Skin of body (tissue), 2 donors: Measurements from ENCODE around the gene LINGO1. TPM values are rescaled to one million over a fixed set of nuclear protein-coding genes. Genes with fewer than 3 reads are reported as not detected.
A peak's percentile ranks its signal among the peaks of the same experiment; 100 is the strongest.

Experiments
- DNase-seq: peaks from one replicate; lab custom pipeline; 2025; lab: John Stamatoyannopoulos, UW
- total RNA-seq: library from RNA; depleted of rRNA; stranded (reverse); fragments of >200 nt; gene quantifications from one replicate; pipeline ENCODE4 v1.2.3, GENCODE V29; 2014

LINGO1 gene, protein sequence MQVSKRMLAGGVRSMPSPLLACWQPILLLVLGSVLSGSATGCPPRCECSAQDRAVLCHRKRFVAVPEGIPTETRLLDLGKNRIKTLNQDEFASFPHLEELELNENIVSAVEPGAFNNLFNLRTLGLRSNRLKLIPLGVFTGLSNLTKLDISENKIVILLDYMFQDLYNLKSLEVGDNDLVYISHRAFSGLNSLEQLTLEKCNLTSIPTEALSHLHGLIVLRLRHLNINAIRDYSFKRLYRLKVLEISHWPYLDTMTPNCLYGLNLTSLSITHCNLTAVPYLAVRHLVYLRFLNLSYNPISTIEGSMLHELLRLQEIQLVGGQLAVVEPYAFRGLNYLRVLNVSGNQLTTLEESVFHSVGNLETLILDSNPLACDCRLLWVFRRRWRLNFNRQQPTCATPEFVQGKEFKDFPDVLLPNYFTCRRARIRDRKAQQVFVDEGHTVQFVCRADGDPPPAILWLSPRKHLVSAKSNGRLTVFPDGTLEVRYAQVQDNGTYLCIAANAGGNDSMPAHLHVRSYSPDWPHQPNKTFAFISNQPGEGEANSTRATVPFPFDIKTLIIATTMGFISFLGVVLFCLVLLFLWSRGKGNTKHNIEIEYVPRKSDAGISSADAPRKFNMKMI
- 4.6 TPM for total RNA-seq

DNA sequence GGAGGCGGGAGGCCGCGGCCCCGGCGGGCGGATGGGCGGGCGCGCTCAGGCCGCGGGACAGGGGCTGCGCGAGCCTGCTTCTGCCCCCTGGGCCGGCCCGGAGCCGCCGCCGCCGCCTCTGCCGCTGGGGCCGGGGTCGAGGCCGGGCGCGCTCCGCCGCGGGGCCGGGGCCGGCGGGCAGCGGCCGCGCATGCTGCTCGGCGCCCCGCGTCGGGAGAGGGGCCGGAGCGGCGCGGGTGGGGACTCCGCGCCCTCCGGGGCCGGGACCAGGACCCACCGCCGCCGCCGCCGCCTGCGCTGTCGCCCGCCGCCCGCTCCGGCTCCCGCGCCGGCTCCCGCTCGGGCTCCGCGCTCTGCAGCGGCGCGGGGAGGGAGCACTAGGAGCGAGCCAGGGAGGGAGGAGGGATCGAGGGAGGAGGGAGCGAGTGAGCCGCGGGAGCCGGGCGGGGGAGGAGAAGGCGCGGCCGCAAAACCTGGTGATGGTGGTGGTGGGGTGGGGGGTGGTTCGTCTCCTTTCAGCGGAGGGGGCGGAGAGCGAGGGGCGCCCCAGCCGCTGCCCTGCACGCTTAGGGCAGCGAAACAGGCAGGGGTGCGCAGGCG, at the start of gene LINGO1:
TSS of gene LINGO1 (minus strand) at position 379 of the 600 bp plus-strand sequence. CDS start 597 bp downstream, outside the sequence.
- peak; percentile 53 for DNase-seq

DNA sequence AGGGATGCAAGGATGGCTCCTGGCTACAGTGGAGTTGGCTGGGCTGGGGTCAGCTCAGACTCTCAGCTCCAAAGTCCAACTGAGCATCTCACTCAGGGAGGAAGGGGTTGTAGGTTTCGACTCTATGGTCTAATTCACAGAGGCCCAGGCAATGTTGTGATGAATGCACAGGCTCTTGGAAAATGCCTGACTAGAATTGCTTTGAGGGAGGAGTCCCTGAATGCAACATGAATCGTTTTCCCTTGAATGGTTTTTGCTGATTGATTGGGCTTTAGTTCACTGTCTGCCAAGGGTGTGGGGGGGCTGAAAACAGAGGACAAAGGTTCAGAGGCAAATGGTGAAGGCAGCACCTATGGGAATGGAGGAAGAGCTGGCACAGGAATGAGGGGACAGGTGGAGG, 48.6 kb upstream of the LINGO1 start:
- DNase-seq = no peak

DNA sequence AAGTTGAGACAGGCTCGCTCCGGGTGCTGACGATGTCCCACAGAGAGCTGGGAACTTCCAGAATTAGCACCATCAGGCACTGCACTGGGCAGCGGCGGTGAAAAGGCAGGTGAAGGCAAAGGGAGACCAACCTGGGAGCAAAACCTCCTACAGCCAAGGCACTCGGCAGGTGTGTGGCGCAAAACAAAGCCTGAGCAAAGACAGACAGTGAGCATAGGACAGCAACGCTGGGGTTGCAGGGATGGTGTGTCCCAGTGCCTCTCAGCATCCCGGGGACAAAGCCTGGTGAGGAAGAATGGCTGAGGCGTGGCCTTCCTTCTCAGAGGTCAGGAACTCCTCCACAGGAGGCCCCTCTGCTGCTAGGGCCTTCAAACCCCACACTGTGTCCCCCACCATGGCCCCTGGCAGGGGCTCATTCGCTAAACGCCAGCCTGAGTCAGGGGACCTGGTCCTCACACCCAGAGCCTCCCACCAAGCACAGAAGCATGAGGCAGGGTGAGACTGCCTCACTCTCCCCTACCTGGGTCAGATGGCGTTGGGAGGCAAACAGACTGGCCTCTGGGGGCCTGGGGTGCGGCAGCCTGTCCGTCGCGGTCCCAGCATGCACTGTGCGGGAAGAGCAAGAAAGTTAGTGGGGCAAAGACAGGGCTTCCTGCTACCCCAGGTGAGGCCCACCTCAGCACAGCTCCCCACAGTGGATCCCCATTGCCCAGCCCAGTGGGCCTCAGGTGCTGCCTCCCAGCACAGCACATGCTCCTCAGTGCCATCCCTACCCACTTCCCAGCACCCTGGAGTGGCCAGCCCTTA, 44.1 kb upstream of the LINGO1 start:
- DNase-seq = no peak

DNA sequence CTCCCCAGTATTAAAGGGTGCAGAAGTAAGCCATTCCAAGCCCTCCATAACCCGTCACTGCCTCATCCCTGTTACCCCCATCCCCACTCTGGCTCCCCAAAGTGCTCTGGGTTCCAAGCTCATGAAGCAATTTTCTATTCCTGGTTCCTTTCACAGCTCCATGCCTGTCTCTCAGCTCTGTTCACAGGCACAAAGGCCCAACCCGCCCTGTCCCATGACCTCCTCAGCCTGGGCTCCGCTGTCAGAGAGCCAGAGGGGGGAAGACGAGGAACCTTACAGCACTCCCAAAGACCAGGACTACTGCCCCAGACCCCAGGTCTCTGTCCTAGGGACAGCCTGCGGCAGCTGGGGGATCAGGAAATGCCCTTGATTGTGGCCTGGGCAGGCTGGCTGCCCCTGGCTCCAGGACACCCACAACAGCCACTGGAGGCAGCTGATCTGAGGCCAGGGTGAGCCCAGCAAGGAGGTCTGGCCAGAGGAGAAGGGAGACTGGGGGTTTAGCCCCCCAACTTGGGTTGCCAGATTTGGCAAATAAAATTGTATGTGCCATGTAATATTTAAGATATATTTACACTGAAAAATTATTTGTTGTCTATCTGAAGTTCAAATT, 43.2 kb upstream of the LINGO1 start:
- DNase-seq = no peak

DNA sequence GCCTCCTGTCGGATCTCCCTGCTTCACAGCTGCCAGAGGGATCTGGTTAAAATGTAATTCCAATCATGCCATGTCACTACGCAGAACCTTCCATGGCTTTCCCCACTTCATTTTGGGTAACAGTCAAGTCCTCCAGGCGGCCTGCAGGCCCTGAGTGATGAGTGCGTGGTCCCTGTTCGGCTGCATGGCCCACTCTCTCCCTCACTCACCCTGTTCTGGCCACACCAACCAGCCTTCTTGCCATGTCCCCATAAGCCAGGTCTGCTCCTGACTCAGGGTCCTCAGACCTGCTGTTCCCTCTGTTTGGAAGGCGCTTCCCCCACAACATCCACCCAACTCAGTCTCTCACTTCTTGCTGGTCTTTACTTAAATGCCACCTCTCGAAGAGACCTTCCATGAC, 41.6 kb upstream of the LINGO1 start:
- DNase-seq = peak; percentile 20

DNA sequence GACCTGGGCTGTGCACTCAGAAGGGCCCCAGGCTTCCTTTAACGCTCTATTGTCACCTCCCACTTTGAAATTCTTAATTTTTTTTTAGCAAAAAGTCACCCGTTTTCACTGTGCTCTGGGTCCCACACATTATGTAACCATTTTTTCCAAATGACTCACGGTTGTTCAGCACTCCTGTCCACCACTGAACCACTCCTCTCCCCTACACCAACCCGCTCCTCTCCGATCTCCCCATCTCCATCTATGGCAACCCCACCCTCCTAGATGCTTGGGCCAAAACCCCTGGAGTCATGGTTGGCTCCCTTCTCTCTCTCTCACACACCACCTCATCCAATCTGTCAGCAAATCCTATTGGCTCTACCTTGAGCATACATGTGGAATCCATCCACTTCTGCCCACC, 41.2 kb upstream of the LINGO1 start:
- DNase-seq = no peak

DNA sequence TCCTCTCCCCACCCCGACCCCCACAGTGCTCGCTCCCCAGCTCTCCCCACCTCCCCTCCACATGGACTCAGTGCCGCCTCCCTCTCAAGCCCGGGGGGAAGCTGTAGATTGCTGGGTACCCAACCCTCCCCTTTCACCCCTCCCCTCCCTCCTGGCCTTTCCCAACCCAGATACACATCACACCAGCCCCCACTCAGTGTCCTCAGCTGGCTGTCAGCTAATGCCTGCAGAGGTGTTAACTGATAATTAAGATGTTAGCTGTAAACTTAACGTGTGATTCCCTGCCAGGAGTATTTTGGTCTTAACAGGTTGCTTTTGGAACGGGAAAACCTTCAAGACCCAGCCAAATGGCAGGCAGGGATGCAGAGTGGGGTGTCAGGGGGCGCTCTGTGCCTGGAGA, 39.4 kb upstream of the LINGO1 start:
- no peak for DNase-seq

DNA sequence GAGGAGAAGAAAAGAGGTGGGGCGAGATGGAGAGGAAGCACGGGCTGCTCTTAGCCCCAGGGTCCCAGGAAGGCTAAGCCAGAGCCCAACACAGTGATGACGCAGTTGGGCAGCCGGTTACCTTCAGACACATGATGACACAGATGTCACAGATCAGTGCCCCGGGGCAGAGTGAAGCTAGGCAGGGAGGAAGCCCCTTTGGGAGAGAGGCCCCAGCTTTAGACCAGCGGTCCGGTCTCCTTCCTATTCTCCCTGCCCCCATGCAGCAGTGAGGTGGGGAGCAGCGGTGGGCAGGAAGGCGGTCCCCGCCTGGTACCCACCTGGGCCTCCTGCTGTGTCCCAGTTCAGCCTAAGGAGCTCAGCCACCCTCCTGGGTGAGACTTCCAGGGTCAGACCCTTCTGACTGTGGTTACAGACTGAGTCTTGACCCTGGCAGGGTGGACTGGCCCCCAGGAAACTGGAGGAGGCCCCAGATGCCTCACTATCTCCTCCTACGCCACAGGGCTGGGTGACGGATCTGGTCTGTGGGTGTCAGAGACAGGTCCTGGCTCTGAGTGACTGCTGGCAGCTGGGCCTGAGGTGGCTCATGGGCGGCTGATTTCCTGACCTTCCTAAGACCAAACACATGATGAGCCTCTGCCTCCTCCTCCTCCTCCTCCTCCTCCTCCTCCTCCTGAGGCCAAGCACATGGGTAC, 38.8 kb upstream of the LINGO1 start:
- no peak for DNase-seq

DNA sequence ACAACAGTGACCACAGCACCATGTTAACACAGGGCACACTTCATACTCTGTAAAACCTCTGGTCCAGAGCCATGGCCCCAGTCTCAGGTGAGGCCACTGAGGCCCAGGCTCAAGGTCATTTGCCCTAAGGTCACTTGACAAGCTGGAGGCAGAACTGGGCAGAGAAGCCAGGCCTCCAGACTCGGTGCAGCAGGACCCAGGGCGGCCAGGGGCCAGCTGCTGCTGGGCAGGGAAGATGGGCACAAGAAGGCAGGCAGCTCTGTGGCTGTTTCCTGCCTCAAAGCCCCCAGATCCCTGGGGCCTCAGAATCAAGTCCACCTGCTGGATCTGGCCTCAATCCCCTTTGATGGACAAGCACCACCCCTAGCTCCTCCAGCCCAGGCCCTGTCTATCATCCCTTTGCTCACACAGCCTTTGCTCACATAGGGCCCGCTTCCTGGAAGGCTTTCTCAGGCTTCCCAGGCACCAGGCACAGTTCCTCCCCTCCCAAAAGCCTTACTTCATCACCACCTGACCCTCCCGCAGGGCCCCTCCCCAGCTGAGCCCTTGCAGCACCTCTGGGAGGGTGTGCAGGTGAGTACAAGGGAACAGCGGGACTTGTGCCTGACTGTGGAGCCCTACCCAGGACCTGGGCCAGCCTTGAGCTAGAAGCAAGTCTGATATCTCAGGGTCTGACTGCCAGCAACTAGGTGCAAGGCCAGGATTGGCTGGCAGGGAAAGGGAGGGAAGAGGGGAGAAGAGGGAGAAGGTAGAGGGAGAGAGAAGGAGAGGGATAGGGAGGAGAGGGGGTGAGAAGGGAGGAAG, 38.0 kb upstream of the LINGO1 start:
- no peak for DNase-seq

DNA sequence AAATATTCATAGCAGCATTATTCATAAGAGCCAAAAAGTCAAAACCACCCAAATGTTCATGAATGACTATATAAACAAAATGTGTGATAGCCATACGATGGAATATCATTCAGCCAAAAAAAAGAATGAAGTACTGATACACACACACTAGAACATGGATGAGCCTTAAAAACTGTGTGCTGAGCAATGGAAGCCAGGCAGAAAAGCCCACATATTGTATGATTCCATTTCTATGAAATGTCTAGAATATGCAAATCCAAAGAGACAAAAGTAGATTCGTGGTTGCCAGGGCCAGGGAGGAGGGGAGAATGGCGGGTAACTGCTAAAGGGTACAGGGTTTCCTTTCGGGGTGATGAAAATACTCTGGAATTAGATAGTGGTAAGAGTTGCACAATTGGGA, 37.2 kb upstream of the LINGO1 start:
- peak; percentile 27 for DNase-seq

DNA sequence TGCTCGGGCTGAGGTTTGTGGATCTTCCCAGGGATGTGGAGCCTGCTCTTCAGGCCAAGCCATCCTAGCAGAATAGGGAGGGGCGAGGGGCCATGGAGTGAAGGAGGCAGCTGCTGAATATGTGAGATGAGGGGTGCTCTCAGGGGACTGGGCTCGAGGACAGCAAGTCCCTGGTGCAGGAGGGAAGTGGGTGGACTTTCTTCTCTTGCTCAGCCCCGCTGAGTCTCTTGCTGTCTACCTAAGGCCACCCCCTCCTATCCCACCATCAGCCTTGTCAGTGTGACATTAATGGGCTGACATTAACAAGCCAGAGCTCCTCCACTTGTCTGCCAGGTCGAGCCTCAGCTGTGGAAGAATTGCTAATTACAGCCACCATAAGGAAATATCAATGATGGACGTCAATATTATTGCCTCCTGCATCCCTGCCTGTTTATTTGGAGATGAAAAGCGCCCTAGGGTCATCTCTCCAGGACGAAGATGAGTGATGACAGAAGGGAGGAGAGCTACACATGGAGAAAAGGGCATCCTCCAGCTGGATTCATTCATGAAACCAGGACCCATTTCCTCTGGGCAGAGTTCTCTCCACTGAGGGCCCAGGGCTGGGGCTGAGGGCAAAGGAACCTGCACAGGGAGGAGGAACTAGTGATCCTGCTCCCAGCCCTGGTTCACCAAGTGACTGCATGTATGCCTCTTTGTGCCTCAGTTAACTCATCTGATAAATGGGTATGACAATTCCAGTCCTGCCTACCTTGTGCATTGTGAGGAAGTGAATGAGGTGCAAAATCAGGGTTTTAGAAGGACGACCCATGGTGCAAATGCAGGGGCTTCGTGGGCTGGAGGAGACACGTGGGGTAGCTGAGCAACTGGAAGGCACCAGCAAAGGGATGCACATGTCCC, 34.9 kb upstream of the LINGO1 start:
- DNase-seq = no peak

DNA sequence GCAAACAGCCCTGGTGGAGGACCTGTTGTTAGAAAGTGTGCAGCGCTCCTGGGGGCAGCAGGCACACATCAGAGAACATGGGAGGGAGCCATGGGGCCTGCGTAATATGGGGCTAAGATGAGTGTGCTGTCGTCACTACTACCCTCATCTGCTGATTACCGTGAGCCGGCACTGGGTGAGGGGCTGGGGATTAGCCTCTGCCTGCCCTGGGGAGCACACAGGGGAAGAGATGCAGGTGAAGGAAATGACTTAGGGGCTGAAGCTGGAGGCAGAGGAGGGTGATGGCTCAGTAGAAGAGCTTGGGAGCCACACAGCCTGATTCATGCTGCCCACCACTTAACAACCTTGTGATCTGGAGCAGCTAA, 33.6 kb upstream of the LINGO1 start:
- no peak for DNase-seq

DNA sequence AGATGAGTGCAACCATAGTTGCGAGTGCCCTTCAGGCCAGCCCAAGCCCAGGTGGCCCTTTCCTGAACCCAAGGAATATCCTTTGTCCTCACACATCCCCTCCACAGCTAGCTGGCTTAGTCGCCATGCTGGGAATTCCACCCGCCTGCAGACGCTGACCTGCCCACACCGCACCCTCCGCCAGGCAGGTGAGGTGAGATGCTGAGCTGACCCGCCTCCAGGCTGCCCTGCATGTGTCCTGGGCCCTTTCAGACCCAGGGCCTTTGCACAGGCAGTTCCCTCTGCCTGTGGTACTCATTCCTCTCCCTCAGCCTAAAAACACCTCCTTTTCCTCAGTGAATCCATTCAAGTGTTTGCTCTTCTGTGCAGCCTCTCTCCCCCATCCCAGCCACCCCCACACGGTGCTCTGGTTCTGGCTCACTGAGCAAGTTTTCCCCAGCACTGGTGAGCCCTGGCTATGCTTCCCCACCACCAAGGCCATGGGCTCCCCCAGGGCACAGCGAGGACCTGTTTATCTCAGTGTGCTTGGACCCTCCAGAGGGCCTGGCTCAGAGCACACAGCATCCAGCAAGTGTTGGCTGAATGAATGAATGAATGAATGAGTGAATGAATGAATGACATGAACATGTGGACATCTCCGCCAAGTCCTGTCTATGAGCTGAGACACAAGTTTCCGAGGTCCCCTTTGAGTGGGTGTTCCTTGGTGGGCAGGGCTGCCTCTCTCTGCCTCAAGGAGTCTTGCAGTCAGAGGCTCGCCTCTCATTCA, 33.0 kb upstream of the LINGO1 start:
- DNase-seq = no peak

DNA sequence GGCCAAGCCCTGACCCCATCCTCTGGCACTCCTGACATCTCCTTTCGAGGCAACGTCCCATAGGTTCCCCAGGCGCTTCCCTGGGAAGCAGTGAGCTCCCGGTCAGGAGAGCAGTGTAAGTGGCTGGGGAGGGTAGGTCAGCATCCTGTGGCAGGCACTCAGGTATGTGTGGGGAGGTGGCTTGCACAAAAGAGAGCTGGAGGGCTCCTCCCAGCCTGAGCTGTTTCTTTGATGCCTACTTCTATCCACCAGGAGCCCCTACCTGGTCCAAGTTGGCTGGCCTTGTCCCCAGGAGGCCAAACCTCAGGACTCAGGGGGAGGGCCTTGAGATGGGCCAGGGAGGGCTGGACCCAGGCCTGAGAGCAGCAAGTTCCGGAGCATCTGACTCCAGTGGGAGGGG, 31.7 kb upstream of the LINGO1 start:
- no peak for DNase-seq

DNA sequence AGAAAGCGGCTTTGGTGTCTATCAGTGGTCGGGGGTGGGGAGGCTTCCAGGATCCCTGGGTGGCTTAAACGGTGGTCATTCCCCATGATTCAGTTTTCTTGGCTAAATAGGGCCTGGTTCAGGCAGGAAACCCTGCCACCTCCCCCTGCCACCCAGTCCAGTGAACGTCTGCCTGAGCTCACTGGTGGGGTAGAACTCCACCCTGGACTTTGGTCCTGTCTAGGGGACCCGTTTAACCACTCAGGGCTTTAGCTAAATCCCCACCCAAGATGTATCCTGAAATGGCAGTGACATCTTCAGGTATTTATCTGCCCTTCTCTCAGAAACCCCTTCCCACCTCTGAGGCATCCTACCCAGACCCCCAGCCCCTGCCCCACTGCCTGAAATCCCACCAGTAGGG, 30.5 kb upstream of the LINGO1 start:
- DNase-seq = no peak

DNA sequence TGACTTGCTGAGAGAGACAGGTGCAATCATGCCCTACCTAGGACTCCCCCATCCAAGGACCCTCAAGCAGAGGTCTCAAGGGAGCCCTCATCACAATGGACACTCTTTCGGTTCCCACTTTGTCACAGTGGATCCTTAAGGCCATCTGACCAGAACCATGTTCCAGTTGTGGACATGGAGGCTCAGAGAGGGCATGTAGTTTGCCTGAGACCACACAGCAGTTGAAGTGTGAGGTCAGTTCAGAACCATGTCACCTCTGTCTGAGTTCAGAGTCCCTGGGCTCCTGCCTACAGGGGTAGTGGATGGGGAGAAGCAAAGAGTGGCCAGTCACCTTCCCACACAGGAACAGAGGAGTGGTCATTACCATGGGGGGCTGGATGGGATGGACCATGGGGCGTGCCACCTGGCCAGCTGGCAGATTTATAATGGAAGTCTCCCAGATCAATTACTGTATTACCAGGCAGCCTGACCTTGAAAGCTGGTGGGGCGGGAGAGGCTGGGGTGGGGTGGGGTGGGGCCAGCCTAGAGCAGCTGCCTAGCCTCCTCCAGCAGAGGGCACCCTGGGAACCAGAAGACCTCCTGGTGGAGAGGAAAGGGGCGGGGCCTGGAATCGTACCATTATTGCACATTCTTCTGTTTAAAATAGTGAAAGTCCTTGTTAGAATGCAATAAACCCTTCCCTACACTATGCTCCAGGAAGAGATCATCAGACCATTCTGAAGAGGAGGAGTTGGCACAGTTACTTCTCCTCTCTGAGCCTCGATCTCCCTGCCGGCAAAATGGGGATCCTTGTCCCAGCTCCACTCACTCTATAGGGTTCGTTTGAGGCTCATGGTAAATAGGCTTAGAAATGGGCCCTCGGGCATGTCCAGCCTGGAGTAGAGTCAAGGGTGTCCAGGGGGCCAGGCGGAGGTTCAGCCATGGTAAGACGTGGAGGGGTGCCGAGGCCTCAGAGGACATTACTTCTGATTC, 26.9 kb upstream of the LINGO1 start:
- DNase-seq = no peak

DNA sequence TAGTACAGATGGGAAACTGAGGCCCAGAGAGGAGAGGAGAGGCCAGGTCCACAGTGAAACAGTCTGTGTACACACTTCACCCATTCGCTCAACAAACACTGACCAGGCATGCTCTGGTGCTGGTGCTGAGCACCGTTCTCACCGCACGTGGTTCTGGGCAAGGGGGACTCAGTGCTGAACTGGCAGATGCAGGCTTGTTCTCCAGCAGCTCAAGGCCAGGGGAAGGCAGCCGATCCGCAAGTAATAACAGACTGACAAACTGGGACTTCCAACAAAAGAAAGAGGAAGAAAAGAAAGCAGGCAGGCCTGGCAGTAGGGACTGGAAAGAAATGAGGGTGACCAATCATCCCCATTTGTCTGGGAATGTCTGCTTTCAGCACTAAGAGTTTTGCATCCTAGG, 25.6 kb upstream of the LINGO1 start:
- no peak for DNase-seq
